Caco-2 (cell line): Measurements from ENCODE around the gene VWA5B1. TPM values are rescaled to one million over a fixed set of nuclear protein-coding genes. Genes with fewer than 3 reads are reported as not detected.

Experiments
- BruUV-seq: library from RNA; stranded (reverse); fragments of 400-500 nt; replicated peaks from 2 replicates; lab custom pipeline; 2021; lab: Mats Ljungman, UMichigan
- CTCF ChIA-PET: fragments of 300-600 bp; sonication (Branson Sonifier 250); formaldehyde crosslinking; loops from one replicate; lab custom pipeline; 2022; ENCODE audit warnings: antibody characterized with exemption; lab: Charles Lee
- POLR2A ChIA-PET: fragments of 300-600 bp; sonication (Branson Sonifier 250); formaldehyde crosslinking; loops from one replicate; lab custom pipeline; 2022; ENCODE audit warnings: antibody characterized with exemption; lab: Charles Lee
- DNase-seq, 2 experiments: peaks; one replicate each; pipeline versions ENCODE4 v3.0.0 to v3.0.0-alpha.2; 2020 to 2022
- H3K27me3 ChIP-seq: replicated peaks from 2 replicates; pipeline ENCODE4 v1.6.0; 2011; ENCODE audit warnings: low read length; ENCODE audit not compliant: control insufficient read depth, insufficient read depth
- H3K36me3 ChIP-seq: 2 replicates; pipeline ENCODE4 v1.5.1; 2011; ENCODE audit warnings: low read length; ENCODE audit not compliant: control insufficient read depth, insufficient read depth
- H3K4me1 ChIP-seq: fragments of 250-450 bp; sonication (Bioruptor Pico); 2 replicates; pipeline ENCODE4 v1.5.1; 2020; ENCODE audit warnings: mild to moderate bottlenecking
- H3K4me3 ChIP-seq: 2 replicates; pipeline ENCODE4 v1.5.1; 2011; ENCODE audit warnings: low read depth, mild to moderate bottlenecking, control low read depth, low read length
- H3K9me3 ChIP-seq: fragments of 250-450 bp; sonication (Bioruptor Pico); 2 replicates; pipeline ENCODE4 v1.5.1; 2020; ENCODE audit warnings: mild to moderate bottlenecking, moderate library complexity
- H3K27ac Mint-ChIP-seq: one replicate; pipeline ENCODE4 v1.8.0; 2022; ENCODE audit warnings: mixed read lengths; ENCODE audit not compliant: unreplicated experiment
- H3K27me3 Mint-ChIP-seq: one replicate; pipeline ENCODE4 v1.8.0; 2022; ENCODE audit warnings: mixed read lengths; ENCODE audit not compliant: insufficient read depth, unreplicated experiment
- H3K36me3 Mint-ChIP-seq: one replicate; pipeline ENCODE4 v1.8.0; 2022; ENCODE audit warnings: mild to moderate bottlenecking, mixed read lengths; ENCODE audit not compliant: insufficient read depth, unreplicated experiment
- H3K4me1 Mint-ChIP-seq: one replicate; pipeline ENCODE4 v1.8.0; 2022; ENCODE audit warnings: low read depth, mixed read lengths; ENCODE audit not compliant: unreplicated experiment
- H3K4me3 Mint-ChIP-seq: one replicate; pipeline ENCODE4 v1.8.0; 2022; ENCODE audit warnings: mild to moderate bottlenecking, moderate library complexity, mixed read lengths; ENCODE audit not compliant: unreplicated experiment
- H3K9me3 Mint-ChIP-seq: one replicate; pipeline ENCODE4 v1.8.0; 2022; ENCODE audit warnings: mixed read lengths; ENCODE audit not compliant: unreplicated experiment
- CTCF ChIP-seq, 2 experiments: fragments of 200-600 bp in 1 of 2; IDR thresholded peaks; 1 replicate in 1 of 2; 2 replicates in 1 of 2; pipeline versions ENCODE4 v1.5.1 to v1.8.0; 2011 to 2022; ENCODE audit warnings: antibody characterized with exemption in 1 of 2, control low read depth in 1 of 2, inconsistent platforms in 1 of 2, low read depth in 1 of 2, low read length in 1 of 2, mild to moderate bottlenecking in 1 of 2, moderate library complexity in 1 of 2; ENCODE audit not compliant: insufficient read depth in 1 of 2, severe bottlenecking in 1 of 2, unreplicated experiment in 1 of 2
- intact Hi-C: fragments of 100-400 bp; cut with micrococcal nuclease; formaldehyde crosslinking; loops from one replicate; pipeline ENCODE4 v1.10.0; 2022; ENCODE audit not compliant: unreplicated experiment
- total RNA-seq: library from RNA; stranded (reverse); gene quantifications from 2 replicates; pipeline ENCODE4 v1.2.3, GENCODE V29; 2022

The VWA5B1 gene
- total RNA-seq, 1 experiment from 2014 or later = not detected

DNA sequence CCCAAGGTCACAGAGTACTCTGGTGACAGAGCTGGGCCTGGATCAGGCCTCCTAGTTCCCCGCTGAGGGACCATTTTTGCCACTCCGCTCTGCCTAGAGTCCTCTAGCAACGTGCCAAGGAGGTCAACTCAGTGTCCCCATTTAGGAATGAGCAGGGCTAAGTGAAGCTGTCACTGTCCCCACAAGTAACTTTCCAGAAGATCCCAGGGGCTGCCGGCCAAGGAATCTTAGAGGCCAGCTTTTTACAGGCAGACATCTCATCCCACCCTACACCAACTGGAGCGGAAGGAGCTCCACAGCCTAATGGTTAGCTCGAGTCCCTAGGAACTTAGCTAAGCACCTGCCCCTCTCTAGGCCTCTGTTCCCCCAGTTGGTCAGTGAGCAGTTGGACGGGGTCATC, 59.7 kb downstream of the VWA5B1 start:
- Mint-ChIP-seq H3K4me1 (no peaks in the 10 kb centered on the region), H3K4me3 (no peak overlapping the region), H3K27me3 (peaks cover 8% of the 10 kb centered on the region), H3K27ac (no peak overlapping the region), H3K36me3 (no peaks in the 10 kb centered on the region), H3K9me3 (no peaks in the 10 kb centered on the region)
- H3K27me3 ChIP-seq = no peaks in the 10 kb centered on the region
- no TSS peak for BruUV-seq
- H3K36me3 ChIP-seq = no peaks in the 10 kb centered on the region
- ChIA-PET POLR2A (no interaction called here), CTCF (no interaction called here)
- H3K9me3 ChIP-seq = no peaks in the 10 kb centered on the region
- no peak for DNase-seq
- intact Hi-C loops = no loop called here
- TF ChIP-seq CTCF (IDR thresholded peaks at IDR 0.05; ENCODE audit: insufficient read depth in 1 of 2, low read depth in 1 of 2, low read length in 1 of 2, severe bottlenecking in 1 of 2, unreplicated experiment in 1 of 2) = no peak
- H3K4me1 ChIP-seq = no peaks in the 10 kb centered on the region
- H3K4me3 ChIP-seq = no peak overlapping the region

DNA sequence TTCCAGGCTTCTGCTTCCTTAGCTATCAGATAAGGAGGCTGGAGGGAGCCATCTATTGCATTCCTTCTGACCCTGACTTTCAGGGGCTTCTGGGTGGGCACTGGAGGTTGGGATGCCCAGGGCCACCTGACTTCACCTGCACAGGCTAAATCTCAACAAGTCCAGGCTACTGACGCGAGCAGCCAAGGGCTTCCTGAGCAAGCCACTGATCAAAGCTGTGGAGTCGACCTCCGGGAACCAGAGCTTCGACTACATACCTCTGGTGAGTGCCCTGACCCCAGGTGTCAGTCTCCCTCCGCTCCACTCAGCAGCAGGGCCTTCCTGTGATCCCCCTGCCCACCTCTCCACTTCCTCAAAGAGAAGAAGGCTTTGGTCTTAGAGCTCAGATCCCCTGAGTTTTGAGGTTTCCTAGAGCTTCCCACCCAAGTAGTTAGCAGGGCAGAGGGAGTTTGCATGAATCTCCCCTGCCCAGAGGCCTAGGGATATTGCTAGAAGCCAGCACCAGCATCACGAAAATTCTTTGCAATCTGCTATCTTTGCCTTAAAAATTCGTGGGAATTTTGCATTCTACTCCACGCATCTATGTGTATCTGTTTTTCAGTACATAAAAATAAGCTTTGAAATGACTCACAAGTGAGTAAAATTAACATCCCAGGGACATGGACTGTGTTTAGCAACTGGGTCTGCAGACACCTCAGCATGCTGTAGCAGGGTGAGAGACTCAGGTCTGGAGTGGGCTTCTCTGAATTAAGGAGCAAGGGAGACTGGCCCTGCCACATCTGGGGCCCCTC, 61.4 kb downstream of the VWA5B1 start:
- no peaks in the 10 kb centered on the region for H3K9me3 Mint-ChIP-seq
- POLR2A ChIA-PET = no interaction called here
- no peak overlapping the region for H3K4me3 ChIP-seq
- CTCF ChIA-PET = no interaction called here
- no peaks in the 10 kb centered on the region for H3K4me1 ChIP-seq
- no peaks in the 10 kb centered on the region for H3K4me1 Mint-ChIP-seq
- H3K27me3 Mint-ChIP-seq = peaks cover 8% of the 10 kb centered on the region
- no peak for DNase-seq
- no peaks in the 10 kb centered on the region for H3K27me3 ChIP-seq
- intact Hi-C loops = no loop called here
- H3K9me3 ChIP-seq = no peaks in the 10 kb centered on the region
- no TSS peak for BruUV-seq
- no peaks in the 10 kb centered on the region for H3K36me3 Mint-ChIP-seq
- no peak overlapping the region for H3K4me3 Mint-ChIP-seq
- no peaks in the 10 kb centered on the region for H3K36me3 ChIP-seq
- H3K27ac Mint-ChIP-seq = no peak overlapping the region
- no peak for TF ChIP-seq CTCF (IDR thresholded peaks at IDR 0.05; ENCODE audit: insufficient read depth in 1 of 2, low read depth in 1 of 2, low read length in 1 of 2, severe bottlenecking in 1 of 2, unreplicated experiment in 1 of 2)

- no TSS peak for BruUV-seq
- no peaks in the 10 kb centered on the region for H3K4me1 ChIP-seq
- H3K27me3 ChIP-seq = no peaks in the 10 kb centered on the region
- no peaks in the 10 kb centered on the region for H3K4me1 Mint-ChIP-seq
- no peak overlapping the region for H3K27ac Mint-ChIP-seq
- intact Hi-C loops = no loop called here
- DNase-seq = no peak
- no peak overlapping the region for H3K4me3 Mint-ChIP-seq
- H3K27me3 Mint-ChIP-seq = peaks cover 8% of the 10 kb centered on the region
- POLR2A ChIA-PET = no interaction called here
- no peaks in the 10 kb centered on the region for H3K36me3 Mint-ChIP-seq
- no peak overlapping the region for H3K4me3 ChIP-seq
- no peaks in the 10 kb centered on the region for H3K36me3 ChIP-seq
- H3K9me3 Mint-ChIP-seq = no peaks in the 10 kb centered on the region
- CTCF ChIA-PET = no interaction called here
- TF ChIP-seq CTCF (IDR thresholded peaks at IDR 0.05; ENCODE audit: insufficient read depth in 1 of 2, low read depth in 1 of 2, low read length in 1 of 2, severe bottlenecking in 1 of 2, unreplicated experiment in 1 of 2) = no peak
- H3K9me3 ChIP-seq = no peaks in the 10 kb centered on the region
Observed at GRCh38 chr1:20353836-20354235, 63.2 kb downstream of the VWA5B1 start.
